ENCODE measurements around the gene TMEM229A. TPM values are rescaled to one million over a fixed set of nuclear protein-coding genes. Genes with fewer than 3 reads are reported as not detected.

Gene TMEM229A
- total and polyA plus RNA-seq, 9 of the 15 experiments (the other 6 are each of a cell fraction or from before 2014, with no cell fraction given) = not detected

GRCh38 chr7:124031919-124032318 lies 948 bp downstream of the TMEM229A start (continued):
- TF ChIP-seq BACH1 (tag; IDR thresholded peaks at IDR 0.05) = no peak

DNA sequence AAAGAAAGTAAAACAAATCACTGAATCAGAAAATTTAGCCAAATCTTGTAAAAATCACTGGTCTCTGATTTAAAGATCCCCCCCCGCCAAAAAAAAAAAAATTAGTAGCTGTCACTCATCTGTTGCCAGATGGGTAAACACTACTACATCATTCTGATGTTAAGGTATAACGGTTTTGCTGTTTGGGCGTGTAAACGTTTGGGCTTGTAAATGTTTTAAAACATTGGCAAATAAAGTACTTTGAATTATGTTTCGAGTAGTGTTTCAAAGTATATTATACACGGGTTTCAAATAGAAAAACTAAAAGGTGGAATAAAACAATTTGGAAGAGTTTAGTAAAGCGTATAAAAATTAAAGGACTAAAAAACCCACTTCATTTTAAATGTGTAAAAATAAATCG lies 1.5 kb downstream of the TMEM229A start:
- FAIRE-seq = no peak
- no TSS peak for BruUV-seq (replicated peaks)
- 3% methylated on average over 8 of the region's 8 CpGs for WGBS (ENCODE audit: insufficient coverage, low coverage, missing lambda C conversion rate)

More for the DNA sequence above, 1.5 kb downstream of the TMEM229A start:
- intact Hi-C loops (cut with micrococcal nuclease) = no loop called here
- Histone ChIP-seq H2AFZ (ENCODE audit: low read depth, low read length) (no peak overlapping the region), H4K20me1 (replicated peaks; ENCODE audit: control insufficient read depth, insufficient read depth, low read length) (no peaks in the 10 kb centered on the region), H3K9ac (ENCODE audit: insufficient read depth in 1 of 2, low read depth in 2 of 2, low read length in 2 of 2) (no peak overlapping the region), H3K36me3 (ENCODE audit: control insufficient read depth, insufficient read depth, low read length) (no peaks in the 10 kb centered on the region), H3K79me2 (ENCODE audit: control insufficient read depth, insufficient read depth, low read length) (no peaks in the 10 kb centered on the region), H3K4me1 (replicated peaks in 1 of 2; ENCODE audit: control insufficient read depth in 2 of 2, insufficient read depth in 2 of 2, low read length in 2 of 2) (peaks cover 0 to 7% of the 10 kb centered on the region in 2 experiments; a peak in 1 of 5 replicates), H3K4me3 (no peak overlapping the region), H3K27ac (ENCODE audit: extremely low read depth, low read depth, low read length) (no peak overlapping the region), H3K9me3 (replicated peaks; ENCODE audit: control insufficient read depth, insufficient read depth, low read depth, low read length) (no peaks in the 10 kb centered on the region), H3K9me1 (ENCODE audit: control insufficient read depth, insufficient read depth, low read length) (no peaks in the 10 kb centered on the region), H3K4me2 (ENCODE audit: insufficient read depth, low read length) (no peak overlapping the region), H3K27me3 (ENCODE audit: control insufficient read depth in 2 of 2, insufficient read depth in 2 of 2, low read length in 2 of 2) (peaks cover 0 to 12% of the 10 kb centered on the region in 2 experiments; a peak in 1 of 5 replicates)
- TF ChIP-seq CHD1 (IDR thresholded peaks at IDR 0.05; ENCODE audit: low read length) = no peak
- TF ChIP-seq, protein P1, sequence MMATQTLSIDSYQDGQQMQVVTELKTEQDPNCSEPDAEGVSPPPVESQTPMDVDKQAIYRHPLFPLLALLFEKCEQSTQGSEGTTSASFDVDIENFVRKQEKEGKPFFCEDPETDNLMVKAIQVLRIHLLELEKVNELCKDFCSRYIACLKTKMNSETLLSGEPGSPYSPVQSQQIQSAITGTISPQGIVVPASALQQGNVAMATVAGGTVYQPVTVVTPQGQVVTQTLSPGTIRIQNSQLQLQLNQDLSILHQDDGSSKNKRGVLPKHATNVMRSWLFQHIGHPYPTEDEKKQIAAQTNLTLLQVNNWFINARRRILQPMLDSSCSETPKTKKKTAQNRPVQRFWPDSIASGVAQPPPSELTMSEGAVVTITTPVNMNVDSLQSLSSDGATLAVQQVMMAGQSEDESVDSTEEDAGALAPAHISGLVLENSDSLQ (IDR thresholded peaks at IDR 0.05) = 0 out of 2 replicates have a peak, but pooled peaks have one; percentile 7
- CTCF ChIA-PET (ENCODE audit: low intra/inter-chr PET ratio) = interaction anchor here (0.6 kb wide), 1 partner anchor 1538 kb away, joined by 3 read pairs; no protein-coding TSS in a partner anchor
- no peak for DNase-seq (ENCODE audit: extremely low read depth in 1 of 4, low spot score in 3 of 4)
- in situ Hi-C loops (cut with MboI) = no loop called here
- POLR2A ChIA-PET = no interaction called here
- no peak for ATAC-seq
